ENCODE measurements around the gene FSTL4. TPM values are rescaled to one million over a fixed set of nuclear protein-coding genes. Genes with fewer than 3 reads are reported as not detected.

FSTL4 gene
- total and polyA plus RNA-seq, 2 of the 13 experiments (the other 11 are each of a cell fraction or from before 2014, with no cell fraction given) = 2.1 to 3.0 TPM

- 43% methylated on average over 14 of the region's 15 CpGs for WGBS (ENCODE audit: low lambda C conversion rate)
- intact Hi-C loops (cut with micrococcal nuclease; ENCODE audit: unreplicated experiment) = no loop called here
- no peak for TF ChIP-seq ZNF431 (CRISPR knock-in tag; IDR thresholded peaks at IDR 0.05; ENCODE audit: borderline replicate concordance, low read depth)
- TF ChIP-seq JUND (CRISPR knock-in tag; IDR thresholded peaks at IDR 0.05) = no peak
- Histone ChIP-seq H3K4me3 (replicated peaks in 1 of 3; ENCODE audit: insufficient read depth in 1 of 3, low read depth in 2 of 3, low read length in 3 of 3) (no peak overlapping the region), H3K4me1 (ENCODE audit: insufficient read depth, low read length) (peaks cover 9% of the 10 kb centered on the region; the same call in 1 of the 2 replicates), H3K27ac (ENCODE audit: extremely low read length, insufficient read depth, low read length) (no peak overlapping the region), H3K27me3 (ENCODE audit: control insufficient read depth in 1 of 2, insufficient read depth in 2 of 2, low read length in 2 of 2) (peaks cover 0 to 7% of the 10 kb centered on the region in 2 experiments; a peak in 2 of 5 replicates), H2AFZ (ENCODE audit: low read length) (no peak overlapping the region), H3K36me3 (replicated peaks in 1 of 2; ENCODE audit: control insufficient read depth in 1 of 2, insufficient read depth in 2 of 2, low read length in 2 of 2) (no peaks in the 10 kb centered on the region), H3K9me3 (ENCODE audit: low read length) (no peaks in the 10 kb centered on the region), H3K4me2 (ENCODE audit: low read depth, low read length) (no peak overlapping the region), H3K79me2 (ENCODE audit: insufficient read depth, low read length) (no peaks in the 10 kb centered on the region), H3K9ac (ENCODE audit: insufficient read depth, low read depth, low read length) (no peak overlapping the region), H4K20me1 (ENCODE audit: insufficient read depth, low read length) (no peaks in the 10 kb centered on the region)
- DNase-seq (ENCODE audit: low spot score) (no peak), ATAC-seq (no peak), FAIRE-seq (no peak)
- BruUV-seq (replicated peaks) = no TSS peak
- in situ Hi-C loops (cut with HindIII; ENCODE audit: extremely low pct_ligation_motif_present, low pct_unique_long_range_greater_than_20kb) = no loop called here
- ChIA-PET POLR2A (no interaction called here), CTCF (ENCODE audit: low intra/inter-chr PET ratio, low total read pairs) (no interaction called here)
Observed at GRCh38 chr5:133371371-133372155, 240.8 kb downstream of the FSTL4 start.

DNA sequence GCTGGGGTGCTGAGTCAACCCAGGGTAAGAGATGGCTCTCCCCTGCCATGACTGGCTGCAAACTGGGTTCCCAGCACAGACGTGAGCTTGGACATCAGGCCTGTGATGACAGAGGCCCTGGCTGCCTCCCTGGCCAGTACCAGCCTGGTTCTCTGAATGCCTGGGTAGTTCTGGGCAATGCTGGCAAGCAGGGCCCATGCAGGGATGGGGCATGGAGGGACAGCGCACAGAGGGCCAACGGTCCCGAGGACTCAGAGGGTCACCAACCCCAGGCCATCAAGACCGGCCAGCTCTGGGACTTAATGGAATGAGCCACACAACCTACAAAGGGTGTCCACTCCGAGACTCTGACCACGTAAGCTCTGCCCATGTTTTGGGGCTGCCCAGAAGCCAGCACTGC is 241.4 kb downstream of the FSTL4 start:
- Histone ChIP-seq H3K79me2 (ENCODE audit: insufficient read depth, low read length) (no peaks in the 10 kb centered on the region), H3K4me3 (replicated peaks in 1 of 3; ENCODE audit: insufficient read depth in 1 of 3, low read depth in 2 of 3, low read length in 3 of 3) (no peak overlapping the region), H3K36me3 (replicated peaks in 1 of 2; ENCODE audit: control insufficient read depth in 1 of 2, insufficient read depth in 2 of 2, low read length in 2 of 2) (no peaks in the 10 kb centered on the region), H3K27ac (ENCODE audit: extremely low read length, insufficient read depth, low read length) (no peak overlapping the region), H3K27me3 (ENCODE audit: control insufficient read depth in 1 of 2, insufficient read depth in 2 of 2, low read length in 2 of 2) (peaks cover 0 to 9% of the 10 kb centered on the region in 2 experiments; a peak in 2 of 5 replicates), H3K4me1 (ENCODE audit: insufficient read depth, low read length) (peaks cover 9% of the 10 kb centered on the region; the same call in 1 of the 2 replicates), H3K4me2 (ENCODE audit: low read depth, low read length) (no peak overlapping the region), H2AFZ (ENCODE audit: low read length) (no peak overlapping the region), H4K20me1 (ENCODE audit: insufficient read depth, low read length) (no peaks in the 10 kb centered on the region), H3K9ac (ENCODE audit: insufficient read depth, low read depth, low read length) (no peak overlapping the region), H3K9me3 (ENCODE audit: low read length) (no peaks in the 10 kb centered on the region)
- no TSS peak for BruUV-seq (replicated peaks)
- intact Hi-C loops (cut with micrococcal nuclease; ENCODE audit: unreplicated experiment) = no loop called here
- no peak for DNase-seq (ENCODE audit: low spot score)
- POLR2A ChIA-PET = no interaction called here
- no peak for ATAC-seq
- no peak for FAIRE-seq
- CTCF ChIA-PET (ENCODE audit: low intra/inter-chr PET ratio, low total read pairs) = no interaction called here
- in situ Hi-C loops (cut with HindIII; ENCODE audit: extremely low pct_ligation_motif_present, low pct_unique_long_range_greater_than_20kb) = no loop called here
- TF ChIP-seq, protein P1, sequence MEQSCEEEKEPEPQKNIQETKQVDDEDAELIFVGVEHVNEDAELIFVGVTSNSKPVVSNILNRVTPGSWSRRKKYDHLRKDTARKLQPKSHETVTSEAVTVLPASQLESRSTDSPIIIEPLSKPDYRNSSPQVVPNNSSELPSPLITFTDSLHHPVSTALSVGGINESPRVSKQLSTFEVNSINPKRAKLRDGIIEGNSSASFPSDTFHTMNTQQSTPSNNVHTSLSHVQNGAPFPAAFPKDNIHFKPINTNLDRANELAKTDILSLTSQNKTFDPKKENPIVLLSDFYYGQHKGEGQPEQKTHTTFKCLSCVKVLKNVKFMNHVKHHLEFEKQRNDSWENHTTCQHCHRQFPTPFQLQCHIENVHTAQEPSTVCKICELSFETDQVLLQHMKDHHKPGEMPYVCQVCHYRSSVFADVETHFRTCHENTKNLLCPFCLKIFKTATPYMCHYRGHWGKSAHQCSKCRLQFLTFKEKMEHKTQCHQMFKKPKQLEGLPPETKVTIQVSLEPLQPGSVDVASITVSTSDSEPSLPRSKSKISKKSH (CRISPR knock-in tag; IDR thresholded peaks at IDR 0.05; ENCODE audit: borderline replicate concordance) = no peak
- no peak for TF ChIP-seq ZNF253 (CRISPR knock-in tag; IDR thresholded peaks at IDR 0.05; ENCODE audit: borderline replicate concordance)
- 44% methylated on average over 5 of the region's 7 CpGs for WGBS (ENCODE audit: low lambda C conversion rate)

Data from HepG2 (cell line).